ENCODE results near the gene SYT9. TPM values are rescaled to one million over a fixed set of nuclear protein-coding genes. Genes with fewer than 3 reads are reported as not detected.

Gene SYT9
- total and polyA plus RNA-seq, 2 of the 8 experiments (the other 6 are each of a cell fraction or from before 2014, with no cell fraction given), result 1.5 to 2.9 TPM

GRCh38 chr11:7506243-7506642 lies 254.5 kb downstream of the SYT9 start (continued):
- TF ChIP-seq SP2 (IDR thresholded peaks at IDR 0.05; ENCODE audit: low read length) (no peak), NRF1 (IDR thresholded peaks at IDR 0.05; ENCODE audit: low read depth, low read length) (no peak), SIN3A (conservative IDR thresholded peaks at IDR 0.05 in 1 of 2, IDR thresholded peaks at IDR 0.05 in 1 of 2; ENCODE audit: low read depth in 1 of 2, low read length in 2 of 2) (no peak), RAD21 (IDR thresholded peaks at IDR 0.05 in 1 of 2, conservative IDR thresholded peaks at IDR 0.05 in 1 of 2; ENCODE audit: low read depth in 2 of 2, low read length in 2 of 2) (no peak), EGR1 (IDR thresholded peaks at IDR 0.05; ENCODE audit: borderline replicate concordance, low read depth, low read length) (no peak), GABPA (IDR thresholded peaks at IDR 0.05; ENCODE audit: borderline replicate concordance, insufficient read depth, low read length) (no peak), BRCA1 (IDR thresholded peaks at IDR 0.05; ENCODE audit: low read depth, low read length) (no peak), MAFK (IDR thresholded peaks at IDR 0.05; ENCODE audit: low read depth, low read length) (no peak), TCF12 (IDR thresholded peaks at IDR 0.05; ENCODE audit: low read depth, low read length) (no peak), RNF2 (IDR thresholded peaks at IDR 0.05; ENCODE audit: borderline replicate concordance, low read depth, low read length, missing control alignments, poor library complexity, severe bottlenecking) (no peak), GTF2F1 (IDR thresholded peaks at IDR 0.05; ENCODE audit: borderline replicate concordance, low read depth, low read length) (no peak), JUN (IDR thresholded peaks at IDR 0.05; ENCODE audit: low read depth, low read length) (no peak)

Measured in H1 (cell line).